Effector CD4-positive, alpha-beta T cell (primary cell): ENCODE measurements around the gene TGFBI.

ENCODE experiments used
- DNase-seq: peaks from one replicate; pipeline ENCODE4 v3.0.0-alpha.2; 2020

The TGFBI gene

DNA sequence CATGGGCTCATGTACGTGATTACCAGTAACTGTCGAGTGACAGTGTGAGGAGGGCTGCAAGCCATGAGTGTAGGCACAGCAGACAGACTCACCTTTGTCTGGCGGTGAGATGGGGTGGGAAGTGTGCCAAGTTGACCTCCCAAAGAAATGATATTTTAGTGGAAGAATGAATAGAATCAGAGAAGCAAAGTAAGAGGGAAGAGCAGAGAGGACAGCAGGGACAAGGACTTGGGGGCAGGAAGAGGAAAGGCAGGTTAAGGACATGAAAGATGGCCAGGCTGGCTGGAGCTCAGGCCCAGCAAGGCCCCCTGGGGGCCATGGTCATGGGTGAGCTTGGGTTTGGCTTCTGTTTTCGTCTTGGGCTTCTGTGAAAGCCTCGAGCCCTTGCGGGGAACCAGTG, 20.2 kb downstream of the TGFBI start:
- DNase-seq = no peak

- no peak for DNase-seq
These were observed 22.9 kb downstream of the TGFBI start for GRCh38 chr5:136051486-136052220.

- DNase-seq = no peak
These were observed 24.0 kb downstream of the TGFBI start for GRCh38 chr5:136052692-136053335.

DNA sequence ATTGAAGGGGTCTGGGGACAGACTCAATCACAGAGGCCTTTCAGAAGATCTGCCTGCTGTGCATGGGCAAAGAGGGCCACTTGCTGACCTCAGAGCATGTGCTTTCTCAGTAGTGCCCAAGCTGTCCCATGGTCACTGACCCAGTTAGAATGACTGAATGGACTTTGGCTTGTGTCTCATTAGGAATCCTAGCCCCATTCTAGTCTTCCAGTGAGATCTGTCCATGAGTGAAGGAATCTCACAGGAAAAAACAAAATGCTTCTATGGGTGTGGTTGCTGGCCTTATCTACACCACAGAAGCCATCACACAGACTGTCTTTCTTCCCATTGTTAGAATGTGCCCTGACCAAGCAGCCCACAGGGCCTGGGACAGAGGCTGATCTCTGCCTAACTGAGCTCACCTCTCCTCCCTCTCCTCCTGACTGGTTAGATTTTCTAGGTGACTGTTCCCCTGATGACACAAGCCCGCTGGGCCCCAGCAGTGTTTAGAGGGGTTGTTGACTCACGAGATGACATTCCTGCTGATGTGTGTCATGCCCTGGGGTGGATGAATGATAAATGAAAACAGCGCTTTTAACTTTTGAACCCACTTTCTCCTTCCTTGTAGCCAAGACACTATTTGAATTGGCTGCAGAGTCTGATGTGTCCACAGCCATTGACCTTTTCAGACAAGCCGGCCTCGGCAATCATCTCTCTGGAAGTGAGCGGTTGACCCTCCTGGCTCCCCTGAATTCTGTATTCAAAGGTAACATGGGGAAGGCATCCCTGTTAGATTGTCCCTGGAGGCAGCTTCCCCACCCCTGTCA, 24.8 kb downstream of the TGFBI start:
- DNase-seq = no peak

DNA sequence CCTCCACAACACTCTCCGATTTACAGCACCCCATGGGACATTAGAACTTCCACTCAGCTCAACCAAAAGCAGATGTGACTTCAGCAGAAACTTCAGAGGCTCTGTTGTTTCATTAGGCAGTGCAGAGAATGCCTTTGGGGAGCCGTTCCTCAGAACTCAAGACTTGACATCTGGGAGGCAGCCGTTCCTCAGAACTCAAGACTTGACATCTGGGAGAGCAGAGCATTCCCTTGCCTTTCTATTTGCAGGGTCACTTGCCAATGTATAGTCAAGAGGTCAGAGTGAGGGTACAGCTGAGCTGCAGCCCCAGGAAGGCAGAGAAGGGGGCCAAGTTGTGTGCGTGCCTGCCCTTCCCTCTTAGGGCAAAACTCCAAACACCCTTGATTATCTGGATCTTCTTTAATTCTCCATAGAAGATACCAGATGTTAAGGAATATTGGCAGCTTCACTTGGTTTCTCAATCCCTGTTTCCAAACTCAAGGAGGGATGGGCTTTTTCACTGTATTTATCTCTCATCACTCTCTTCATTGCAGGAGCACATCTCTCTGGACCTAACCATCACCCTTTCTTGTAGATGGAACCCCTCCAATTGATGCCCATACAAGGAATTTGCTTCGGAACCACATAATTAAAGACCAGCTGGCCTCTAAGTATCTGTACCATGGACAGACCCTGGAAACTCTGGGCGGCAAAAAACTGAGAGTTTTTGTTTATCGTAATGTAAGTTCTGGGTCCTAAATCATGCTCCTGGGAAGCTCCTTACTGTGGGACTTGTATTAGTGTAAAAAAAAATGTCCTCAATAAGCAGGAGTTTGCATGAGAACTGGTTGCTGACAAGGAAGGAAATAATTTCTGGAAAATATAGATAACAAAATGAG, 25.6 kb downstream of the TGFBI start:
- no peak for DNase-seq

- DNase-seq = no peak
These were observed 27.0 kb downstream of the TGFBI start for GRCh38 chr5:136055612-136056309.

- DNase-seq = no peak
These were observed 27.5 kb downstream of the TGFBI start for GRCh38 chr5:136056336-136056735.

DNA sequence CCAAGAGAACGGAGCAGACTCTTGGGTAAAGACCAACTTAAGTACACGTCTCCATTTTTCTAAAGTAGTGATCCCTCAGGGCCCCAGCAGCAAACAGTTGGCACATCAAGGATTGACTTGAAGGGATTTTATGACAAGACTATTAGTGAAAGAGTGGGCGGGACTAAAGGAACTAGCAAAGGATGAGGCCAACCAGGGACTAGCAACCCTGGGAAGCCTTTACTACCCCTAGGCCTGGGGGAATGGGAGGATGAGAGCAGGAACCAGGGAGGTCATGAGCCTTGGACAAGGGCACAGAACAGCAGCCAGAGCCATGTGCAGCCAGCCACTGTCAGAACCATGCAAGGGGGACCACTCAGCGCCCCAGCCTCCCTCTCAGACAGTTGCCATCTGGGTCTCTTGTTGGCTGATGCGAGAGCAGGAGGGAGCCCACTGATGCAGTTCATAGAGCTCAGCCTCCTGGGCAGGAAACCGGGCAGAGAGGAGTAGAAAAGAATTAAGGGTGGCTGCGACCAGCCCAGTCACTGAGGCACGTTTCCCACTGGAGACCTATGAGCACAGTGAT, 28.1 kb downstream of the TGFBI start:
- no peak for DNase-seq

GRCh38 chr5:136057401-136058038, 28.7 kb downstream of the TGFBI start:
- DNase-seq = no peak

GRCh38 chr5:136058039-136058971, 29.5 kb downstream of the TGFBI start:
- DNase-seq = no peak

- no peak for DNase-seq
These were observed 30.2 kb downstream of the TGFBI start for GRCh38 chr5:136058972-136059354.

- DNase-seq = no peak
These were observed 32.2 kb downstream of the TGFBI start for GRCh38 chr5:136060963-136061362.

DNA sequence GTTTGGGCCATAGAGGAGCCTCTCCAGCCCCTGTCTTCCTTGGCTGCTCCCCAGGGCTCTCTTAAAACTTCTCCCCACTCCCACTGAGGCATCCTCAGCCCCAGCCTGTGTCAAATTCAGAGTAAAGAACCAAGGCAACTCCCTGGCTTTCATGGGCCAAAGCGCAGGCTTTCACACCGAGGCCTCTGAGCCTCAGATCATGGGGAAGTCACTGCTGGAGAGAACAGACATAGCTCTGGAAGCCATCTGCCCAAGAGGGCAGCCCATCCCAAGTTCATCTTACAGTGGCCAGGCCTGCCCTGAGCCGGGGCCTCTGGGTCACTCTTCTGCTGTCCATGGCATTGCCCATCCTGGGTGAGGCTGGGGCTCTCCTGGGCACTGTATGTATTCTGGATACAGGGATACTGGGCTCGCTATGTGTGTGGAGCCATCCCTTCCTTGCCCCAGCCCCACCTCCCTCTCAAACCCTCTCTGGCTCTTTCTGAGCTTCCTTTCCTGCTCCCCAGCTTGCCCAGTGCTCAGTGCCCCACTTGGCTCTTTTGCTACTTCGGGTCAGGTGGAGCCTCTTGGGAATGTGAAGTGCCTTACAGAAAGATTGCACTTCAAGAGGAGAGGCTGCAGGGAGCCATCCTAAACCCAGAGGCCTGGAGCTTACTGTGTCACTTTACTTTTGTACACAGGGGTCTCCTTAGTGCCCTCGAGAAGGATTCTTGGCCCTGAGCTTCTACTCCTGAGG, 33.0 kb downstream of the TGFBI start:
- no peak for DNase-seq

DNA sequence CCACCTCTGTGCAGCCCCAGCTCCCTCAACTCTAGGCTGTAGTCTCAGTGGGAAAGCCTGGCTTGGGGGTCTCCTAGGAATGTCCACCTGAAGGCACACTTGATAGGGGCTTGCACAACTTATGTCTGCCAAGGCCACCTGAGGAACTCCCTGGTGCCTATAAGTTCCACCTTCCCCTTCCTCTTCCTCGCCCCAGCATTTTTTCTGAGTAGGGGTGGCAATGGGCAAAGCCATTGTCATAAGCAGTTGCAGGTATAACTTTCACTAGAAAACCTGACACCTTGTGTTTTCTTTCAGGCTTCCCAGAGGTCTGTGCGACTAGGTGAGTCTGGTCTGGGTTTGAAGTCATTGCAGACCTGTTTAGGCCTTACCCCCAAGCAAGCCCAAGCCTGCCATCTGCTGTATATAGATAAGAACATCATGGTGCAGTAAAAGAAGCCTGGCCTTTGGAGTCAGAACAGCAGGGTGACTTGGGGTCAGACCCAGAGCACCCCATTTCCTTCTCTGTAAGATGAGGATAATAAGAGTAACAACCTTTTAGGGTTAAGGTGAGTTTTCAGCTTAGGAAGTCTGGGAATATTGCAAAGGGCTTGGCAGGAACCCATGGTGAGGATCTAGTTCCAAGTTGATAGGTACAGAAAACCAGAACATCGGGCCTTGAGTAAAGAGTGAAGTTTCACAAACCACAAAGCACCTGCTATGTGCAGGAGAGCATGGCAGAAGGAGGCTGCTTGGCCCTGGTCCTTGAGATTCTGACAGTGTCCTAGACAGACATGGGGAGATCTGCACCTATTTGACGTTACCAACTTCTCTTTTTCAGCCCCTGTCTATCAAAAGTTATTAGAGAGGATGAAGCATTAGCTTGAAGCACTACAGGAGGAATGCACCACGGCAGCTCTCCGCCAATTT, 33.8 kb downstream of the TGFBI start:
- DNase-seq = no peak

- no peak for DNase-seq
These were observed 35.1 kb downstream of the TGFBI start for GRCh38 chr5:136063778-136064465.

DNA sequence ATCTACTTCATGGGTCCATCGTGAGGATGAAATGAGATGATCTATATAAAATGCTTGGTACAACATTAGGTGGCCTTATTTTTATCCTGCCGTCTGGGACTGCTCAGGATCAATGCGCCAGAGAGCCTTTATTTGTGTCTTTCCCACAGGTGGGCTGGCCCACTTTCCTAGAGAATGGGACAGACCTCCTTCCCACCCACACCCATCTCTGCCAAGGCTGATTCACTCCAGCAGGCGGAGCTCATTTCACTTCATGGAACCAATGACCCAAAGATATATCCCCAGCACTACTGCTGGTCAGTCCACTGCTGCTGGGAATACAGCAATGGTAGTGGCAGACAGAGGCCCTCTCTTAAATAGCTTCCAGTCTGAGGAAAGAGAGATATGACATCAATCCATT, 35.7 kb downstream of the TGFBI start:
- DNase-seq = no peak

- DNase-seq = no peak
These were observed 36.8 kb downstream of the TGFBI start for GRCh38 chr5:136065588-136065987.
